Kidney (tissue), 14 donors: ENCODE results near the gene COL6A2. TPM values are rescaled to one million over a fixed set of nuclear protein-coding genes. Genes with fewer than 3 reads are reported as not detected.

Source experiments
- DNase-seq, 5 donors: peaks; one replicate each; pipeline ENCODE4 v3.0.0-alpha.2; 2013 to 2020
- FAIRE-seq: peaks from 2 replicates; lab custom pipeline; 2012; peaks lifted over from hg19 to GRCh38; lab: Jason Lieb, UNC
- H3K27ac ChIP-seq, 2 donors: one replicate each; pipeline ENCODE4 v1.7.0; 2013; ENCODE audit warnings: low read depth in 2 of 2, low read length in 2 of 2, inconsistent platforms in 1 of 2
- H3K27me3 ChIP-seq: one replicate; pipeline ENCODE4 v1.7.1; 2013; ENCODE audit warnings: low read length, inconsistent platforms; ENCODE audit not compliant: control insufficient read depth, insufficient read depth
- H3K36me3 ChIP-seq, 3 donors: one replicate each; pipeline versions ENCODE4 v1.7.0 to v1.7.1; 2013; ENCODE audit warnings: low read length in 3 of 3, control low read depth in 1 of 3, inconsistent platforms in 1 of 3; ENCODE audit not compliant: insufficient read depth in 3 of 3, control insufficient read depth in 2 of 3
- H3K4me1 ChIP-seq, 3 donors: one replicate each; pipeline versions ENCODE4 v1.7.0 to v1.7.1; 2013; ENCODE audit warnings: low read length in 3 of 3, inconsistent platforms in 1 of 3, low read depth in 1 of 3; ENCODE audit not compliant: control insufficient read depth in 2 of 3, insufficient read depth in 2 of 3
- H3K4me3 ChIP-seq, 3 donors: one replicate each; pipeline versions ENCODE4 v1.7.0 to v1.8.1; 2013; ENCODE audit warnings: low read length in 3 of 3, control low read depth in 1 of 3, inconsistent platforms in 1 of 3
- H3K9ac ChIP-seq, 3 donors: one replicate each; pipeline versions ENCODE4 v1.7.0 to v1.7.1; 2013; ENCODE audit warnings: low read length in 3 of 3, control low read depth in 1 of 3, inconsistent platforms in 1 of 3
- H3K9me3 ChIP-seq, 3 donors: one replicate each; pipeline versions ENCODE4 v1.7.0 to v1.7.1; 2013; ENCODE audit warnings: low read length in 3 of 3, control low read depth in 1 of 3, inconsistent platforms in 1 of 3; ENCODE audit not compliant: control insufficient read depth in 2 of 3, insufficient read depth in 1 of 3
- CTCF ChIP-seq: IDR thresholded peaks from 3 replicates; pipeline ENCODE4 v1.5.1; 2012; ENCODE audit warnings: mild to moderate bottlenecking, moderate library complexity, borderline replicate concordance; ENCODE audit not compliant: insufficient read depth; ENCODE audit errors: extremely low read depth
- intact Hi-C: fragments of 100-400 bp; cut with DNase I; formaldehyde crosslinking; loops from one replicate; pipeline ENCODE4 v1.11.1; 2022
- polyA plus RNA-seq: library from polyadenylated mRNA; stranded (reverse); fragments of 350-450 nt; fragmentation: Illumina TruSeq; extraction: RNeasy Lipid Tissue Mini Kit (QIAGEN cat#74804); gene quantifications from one replicate; pipeline ENCODE4 v1.2.3, GENCODE V29; 2014; ENCODE audit warnings: low read depth, low replicate concordance; ENCODE audit not compliant: insufficient read depth
- total RNA-seq: library from RNA; stranded (reverse); fragmentation: NEBNext Ultra II Directional; extraction: Animal tissue kit (Norgen Biotek cat#: 25700); gene quantifications from one replicate; pipeline ENCODE4 v1.2.1, GENCODE V29; 2021
- donor health status: control.
- donor health status: control.
- donor health status: control.
- donor health status: control.
- donor health status: control.
- donor health status: DM: yes; HTN: yes; CAD: no.
- donor health status: Normal renal cell carcinoma (clear cell type).

Gene COL6A2
- total and polyA plus RNA-seq, 2 donors from 2014 or later = 52.4 to 174 TPM

GRCh38 chr21:46156378-46156645 is 58.4 kb downstream of the COL6A2 start:
- no peak for TF ChIP-seq CTCF
- Histone ChIP-seq H3K4me1 (peaks cover 0 to 2% (median 0%) of the 10 kb centered on the region in 3 donors), H3K9ac (no peak overlapping the region), H3K27ac (peak overlapping the region in 1 of 2 donors; percentile 86), H3K9me3 (no peaks in the 10 kb centered on the region), H3K27me3 (no peaks in the 10 kb centered on the region), H3K36me3 (no peaks in the 10 kb centered on the region), H3K4me3 (peak overlapping the region in 1 of 3 donors; percentile 37)
- no peak for FAIRE-seq
- DNase-seq = peak in 1 of 5 donors; percentile 36
- intact Hi-C loops = no loop called here

GRCh38 chr21:46156678-46157077 is 58.8 kb downstream of the COL6A2 start:
- no peak for TF ChIP-seq CTCF
- no peaks in the 10 kb centered on the region for H3K9me3 ChIP-seq
- no peaks in the 10 kb centered on the region for H3K27me3 ChIP-seq
- no peaks in the 10 kb centered on the region for H3K36me3 ChIP-seq
- peaks cover 0 to 2% (median 0%) of the 10 kb centered on the region in 3 donors for H3K4me1 ChIP-seq
- DNase-seq = no peak
- intact Hi-C loops = no loop called here
- no peak for FAIRE-seq
- no peak overlapping the region for H3K27ac ChIP-seq
- no peak overlapping the region for H3K4me3 ChIP-seq
- no peak overlapping the region for H3K9ac ChIP-seq

- no peaks in the 10 kb centered on the region for H3K36me3 ChIP-seq
- intact Hi-C loops = no loop called here
- no peak overlapping the region for H3K27ac ChIP-seq
- peak in 2 of 5 donors; percentile 25 to 35 for DNase-seq
- H3K9me3 ChIP-seq = no peaks in the 10 kb centered on the region
- no peak overlapping the region for H3K4me3 ChIP-seq
- no peaks in the 10 kb centered on the region for H3K27me3 ChIP-seq
- no peak for FAIRE-seq
- TF ChIP-seq CTCF = no peak
- no peak overlapping the region for H3K9ac ChIP-seq
- no peaks in the 10 kb centered on the region for H3K4me1 ChIP-seq
Measured at GRCh38 chr21:46157396-46157986, 59.6 kb downstream of the COL6A2 start.

- Histone ChIP-seq H3K4me1 (no peaks in the 10 kb centered on the region), H3K9ac (no peak overlapping the region), H3K27ac (no peak overlapping the region), H3K9me3 (no peaks in the 10 kb centered on the region), H3K36me3 (no peaks in the 10 kb centered on the region), H3K27me3 (no peaks in the 10 kb centered on the region), H3K4me3 (no peak overlapping the region)
- DNase-seq (peak in 2 of 5 donors; percentile 31 to 36), FAIRE-seq (no peak)
- intact Hi-C loops = no loop called here
- no peak for TF ChIP-seq CTCF
Measured at GRCh38 chr21:46157987-46158451, 60.1 kb downstream of the COL6A2 start.
